ENCODE measurements around the gene TET1.

DNA sequence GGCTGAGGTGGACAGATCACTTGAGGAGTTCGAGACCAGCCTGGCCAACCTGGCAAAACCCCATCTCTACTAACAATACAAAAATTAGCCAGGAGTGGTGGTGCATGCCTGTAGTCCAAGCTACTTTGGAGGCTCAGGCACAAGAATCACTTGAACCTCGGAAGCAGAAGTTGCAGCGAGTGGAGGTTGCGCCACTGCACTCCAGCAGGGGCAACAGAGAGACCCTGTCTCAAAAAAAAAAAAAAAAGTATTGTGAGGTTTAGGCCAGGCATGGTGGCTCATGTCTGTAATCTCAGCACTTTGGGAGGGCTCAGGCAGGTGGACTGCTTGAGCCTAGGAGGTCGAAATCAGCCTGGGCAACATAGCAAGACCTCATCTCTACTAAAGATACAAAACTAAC lies 16.0 kb downstream of the TET1 start:
- TF ChIP-seq, protein P1, sequence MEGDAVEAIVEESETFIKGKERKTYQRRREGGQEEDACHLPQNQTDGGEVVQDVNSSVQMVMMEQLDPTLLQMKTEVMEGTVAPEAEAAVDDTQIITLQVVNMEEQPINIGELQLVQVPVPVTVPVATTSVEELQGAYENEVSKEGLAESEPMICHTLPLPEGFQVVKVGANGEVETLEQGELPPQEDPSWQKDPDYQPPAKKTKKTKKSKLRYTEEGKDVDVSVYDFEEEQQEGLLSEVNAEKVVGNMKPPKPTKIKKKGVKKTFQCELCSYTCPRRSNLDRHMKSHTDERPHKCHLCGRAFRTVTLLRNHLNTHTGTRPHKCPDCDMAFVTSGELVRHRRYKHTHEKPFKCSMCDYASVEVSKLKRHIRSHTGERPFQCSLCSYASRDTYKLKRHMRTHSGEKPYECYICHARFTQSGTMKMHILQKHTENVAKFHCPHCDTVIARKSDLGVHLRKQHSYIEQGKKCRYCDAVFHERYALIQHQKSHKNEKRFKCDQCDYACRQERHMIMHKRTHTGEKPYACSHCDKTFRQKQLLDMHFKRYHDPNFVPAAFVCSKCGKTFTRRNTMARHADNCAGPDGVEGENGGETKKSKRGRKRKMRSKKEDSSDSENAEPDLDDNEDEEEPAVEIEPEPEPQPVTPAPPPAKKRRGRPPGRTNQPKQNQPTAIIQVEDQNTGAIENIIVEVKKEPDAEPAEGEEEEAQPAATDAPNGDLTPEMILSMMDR (IDR thresholded peaks at IDR 0.05; ENCODE audit: insufficient read depth, low read length, poor library complexity, severe bottlenecking): no peak
- TF ChIP-seq EZH2phosphoT487 (conservative IDR thresholded peaks at IDR 0.05; ENCODE audit: low read length): no peak
